ENCODE measurements around the gene WWOX.

DNA sequence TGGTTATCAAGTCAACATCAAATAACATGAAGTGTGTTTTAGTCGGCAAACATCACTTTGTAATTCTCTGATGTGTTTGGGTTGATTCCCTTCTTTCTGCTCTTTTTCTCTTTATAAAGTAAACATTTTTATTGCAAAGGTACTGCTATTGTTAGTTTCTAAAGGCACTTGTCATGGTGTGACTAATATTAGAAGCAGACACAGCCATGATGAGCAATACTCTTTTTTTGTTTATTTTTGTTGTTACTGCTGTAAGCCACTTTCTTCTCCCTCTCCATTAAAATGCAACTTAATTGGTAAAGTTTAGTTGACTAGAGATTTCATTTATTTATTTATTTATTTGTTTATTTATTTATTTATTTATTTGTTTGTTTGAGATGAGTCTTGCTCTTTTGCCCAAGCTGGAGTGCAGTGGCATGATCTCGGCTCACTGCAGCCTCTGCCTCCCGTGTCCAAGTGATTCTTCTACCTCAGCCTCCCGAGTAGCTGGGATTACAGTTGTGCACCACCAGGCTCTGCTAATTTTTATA is 424.7 kb downstream of the WWOX start:
- TF ChIP-seq, protein P1, sequence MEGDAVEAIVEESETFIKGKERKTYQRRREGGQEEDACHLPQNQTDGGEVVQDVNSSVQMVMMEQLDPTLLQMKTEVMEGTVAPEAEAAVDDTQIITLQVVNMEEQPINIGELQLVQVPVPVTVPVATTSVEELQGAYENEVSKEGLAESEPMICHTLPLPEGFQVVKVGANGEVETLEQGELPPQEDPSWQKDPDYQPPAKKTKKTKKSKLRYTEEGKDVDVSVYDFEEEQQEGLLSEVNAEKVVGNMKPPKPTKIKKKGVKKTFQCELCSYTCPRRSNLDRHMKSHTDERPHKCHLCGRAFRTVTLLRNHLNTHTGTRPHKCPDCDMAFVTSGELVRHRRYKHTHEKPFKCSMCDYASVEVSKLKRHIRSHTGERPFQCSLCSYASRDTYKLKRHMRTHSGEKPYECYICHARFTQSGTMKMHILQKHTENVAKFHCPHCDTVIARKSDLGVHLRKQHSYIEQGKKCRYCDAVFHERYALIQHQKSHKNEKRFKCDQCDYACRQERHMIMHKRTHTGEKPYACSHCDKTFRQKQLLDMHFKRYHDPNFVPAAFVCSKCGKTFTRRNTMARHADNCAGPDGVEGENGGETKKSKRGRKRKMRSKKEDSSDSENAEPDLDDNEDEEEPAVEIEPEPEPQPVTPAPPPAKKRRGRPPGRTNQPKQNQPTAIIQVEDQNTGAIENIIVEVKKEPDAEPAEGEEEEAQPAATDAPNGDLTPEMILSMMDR (IDR thresholded peaks at IDR 0.05): no peak
- TF ChIP-seq POLR2A (IDR thresholded peaks at IDR 0.05): no peak
